Omental fat pad (tissue), 4 donors: ENCODE results near the gene NUBP2. TPM values are rescaled to one million over a fixed set of nuclear protein-coding genes. Genes with fewer than 3 reads are reported as not detected.

Source experiments
- ATAC-seq: fragments of 150-250 bp; one replicate; pipeline ENCODE4 v1.9.1; 2016; ENCODE audit warnings: mild to moderate bottlenecking, moderate library complexity; ENCODE audit not compliant: low FRiP score
- DNase-seq: peaks from one replicate; pipeline ENCODE4 v3.0.0-alpha.2; 2019; ENCODE audit warnings: low spot score
- CTCF ChIP-seq, 3 donors: fragments of 450-650 bp; IDR thresholded peaks; one replicate each; pipeline ENCODE4 v1.5.1; 2016 to 2017; ENCODE audit warnings: antibody characterized with exemption in 3 of 3, mild to moderate bottlenecking in 3 of 3, moderate library complexity in 2 of 3
- total RNA-seq, 4 donors: library from RNA; depleted of rRNA; stranded (reverse); fragments of >200 nt; gene quantifications; one replicate each; pipeline ENCODE4 v1.1.0, GENCODE V29; 2016

The NUBP2 gene
- total RNA-seq, result 10 to 100 TPM; 49.2 to 85.9 (median 60.2) TPM

- ATAC-seq (peak; percentile 97), DNase-seq (peak; percentile 94)
- no peak for TF ChIP-seq CTCF (IDR thresholded peaks at IDR 0.05)
Observed at GRCh38 chr16:1782408-1783264, at the start of gene NUBP2, which contains the start of gene SPSB3. TSS of gene NUBP2 (plus strand) at chr16:1782960. CDS start at chr16:1783021, 61 bp downstream. TSS of gene SPSB3 (minus strand) at chr16:1782571. CDS start at chr16:1781483, 1,088 bp downstream.

- ATAC-seq (no peak), DNase-seq (no peak)
- TF ChIP-seq CTCF (IDR thresholded peaks at IDR 0.05), result no peak
Observed at GRCh38 chr16:1734123-1734522, 48.6 kb upstream of the NUBP2 start.

- TF ChIP-seq CTCF (IDR thresholded peaks at IDR 0.05), result no peak
- ATAC-seq (peak; percentile 10), DNase-seq (no peak)
Observed at GRCh38 chr16:1734816-1735215, 47.9 kb upstream of the NUBP2 start.

- ATAC-seq (no peak), DNase-seq (no peak)
- no peak for TF ChIP-seq CTCF (IDR thresholded peaks at IDR 0.05)
Observed at GRCh38 chr16:1740234-1740633, 42.5 kb upstream of the NUBP2 start.

- no peak for ATAC-seq
- DNase-seq, result no peak
Observed at GRCh38 chr16:1740781-1741490, 41.8 kb upstream of the NUBP2 start.

GRCh38 chr16:1741553-1742165, 41.1 kb upstream of the NUBP2 start:
- no peak for DNase-seq
- no peak for ATAC-seq
- no peak for TF ChIP-seq CTCF (IDR thresholded peaks at IDR 0.05)

More at GRCh38 chr16:1740781-1741490, 41.8 kb upstream of the NUBP2 start:
- no peak for TF ChIP-seq CTCF (IDR thresholded peaks at IDR 0.05)
